ENCODE results near the gene LEMD2.

LEMD2 gene

GRCh38 chr6:33808641-33809180, 19.8 kb upstream of the LEMD2 start:
- Mint-ChIP-seq H3K27me3 (peaks cover 88% of the 10 kb centered on the region), H3K9me3 (no peaks in the 10 kb centered on the region), H3K4me1 (peaks cover 14% of the 10 kb centered on the region), H3K27ac (no peak overlapping the region), H3K4me3 (no peak overlapping the region), H3K36me3 (no peaks in the 10 kb centered on the region)
- no peak for ATAC-seq

DNA sequence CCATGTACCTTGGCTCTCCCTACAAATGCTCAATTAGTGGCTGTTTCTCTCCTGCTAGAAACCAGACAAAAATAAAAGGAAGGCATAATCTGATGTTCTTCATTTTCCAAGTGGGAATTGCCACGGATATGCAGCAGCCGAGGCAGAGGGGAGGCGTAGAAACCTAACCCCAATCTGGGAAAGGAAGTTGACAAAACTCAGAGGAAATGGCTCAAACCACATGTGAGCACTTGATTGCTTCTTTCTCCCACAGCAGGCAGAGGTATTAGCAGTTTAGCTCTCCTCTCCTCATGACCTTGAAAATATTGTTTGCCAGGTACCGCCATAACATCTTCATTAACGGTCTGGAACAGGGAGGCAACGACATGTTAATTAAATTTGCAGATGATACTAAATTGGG, 18.7 kb upstream of the LEMD2 start:
- Mint-ChIP-seq H3K36me3 (no peaks in the 10 kb centered on the region), H3K4me1 (peaks cover 14% of the 10 kb centered on the region), H3K4me3 (no peak overlapping the region), H3K27me3 (peaks cover 86% of the 10 kb centered on the region), H3K27ac (no peak overlapping the region), H3K9me3 (no peaks in the 10 kb centered on the region)
- no peak for ATAC-seq

GRCh38 chr6:33806841-33807240, 17.9 kb upstream of the LEMD2 start:
- Mint-ChIP-seq H3K4me1 (peaks cover 14% of the 10 kb centered on the region), H3K27me3 (peaks cover 84% of the 10 kb centered on the region)
- no peak for ATAC-seq

GRCh38 chr6:33803571-33804053, 14.7 kb upstream of the LEMD2 start, which contains the start of gene MLN:
Gene MLN (minus strand): TSS chr6:33804003. CDS start chr6:33801163, 2,840 bp downstream.
- no peaks in the 10 kb centered on the region for H3K36me3 Mint-ChIP-seq
- ATAC-seq, result no peak
- no peaks in the 10 kb centered on the region for H3K9me3 Mint-ChIP-seq
- H3K4me1 Mint-ChIP-seq, result peaks cover 14% of the 10 kb centered on the region
- H3K27ac Mint-ChIP-seq, result no peak within 1 kb of the TSS
- H3K4me3 Mint-ChIP-seq, result no peak within 1 kb of the TSS
- peaks cover 78% of the 10 kb centered on the region for H3K27me3 Mint-ChIP-seq

More at GRCh38 chr6:33806841-33807240, 17.9 kb upstream of the LEMD2 start:
- no peak overlapping the region for H3K27ac Mint-ChIP-seq
- H3K9me3 Mint-ChIP-seq, result no peaks in the 10 kb centered on the region
- H3K36me3 Mint-ChIP-seq, result no peaks in the 10 kb centered on the region
- no peak overlapping the region for H3K4me3 Mint-ChIP-seq

GRCh38 chr6:33802186-33802958, 13.4 kb upstream of the LEMD2 start:
- ATAC-seq, result no peak
- Mint-ChIP-seq H3K27ac (no peak overlapping the region), H3K27me3 (peaks cover 78% of the 10 kb centered on the region), H3K36me3 (no peaks in the 10 kb centered on the region), H3K4me3 (no peak overlapping the region), H3K4me1 (peaks cover 3% of the 10 kb centered on the region), H3K9me3 (no peaks in the 10 kb centered on the region)

DNA sequence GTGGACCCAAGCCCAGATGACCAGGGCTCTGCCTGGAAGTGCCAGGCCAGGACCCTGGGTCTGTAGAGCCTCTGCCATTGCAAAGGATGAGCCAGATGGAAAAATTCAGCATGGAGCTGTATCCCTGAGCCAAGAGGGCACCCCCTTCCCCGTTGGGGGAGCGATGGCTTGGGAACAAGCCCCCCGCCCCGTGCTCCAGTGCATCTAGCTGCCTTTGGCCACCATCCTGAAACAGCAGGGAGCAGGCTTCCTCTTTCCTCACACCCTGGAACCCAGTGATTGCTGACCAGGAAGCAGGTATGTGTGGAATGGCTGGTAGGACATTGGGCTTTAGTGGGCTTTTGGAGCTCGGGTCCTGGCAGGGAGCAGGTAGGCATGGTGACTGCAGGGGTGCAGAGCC, 12.7 kb upstream of the LEMD2 start:
- no peak for ATAC-seq
- Mint-ChIP-seq H3K4me1 (no peaks in the 10 kb centered on the region), H3K27me3 (peaks cover 78% of the 10 kb centered on the region), H3K4me3 (no peak overlapping the region), H3K9me3 (no peaks in the 10 kb centered on the region), H3K36me3 (no peaks in the 10 kb centered on the region), H3K27ac (no peak overlapping the region)

DNA sequence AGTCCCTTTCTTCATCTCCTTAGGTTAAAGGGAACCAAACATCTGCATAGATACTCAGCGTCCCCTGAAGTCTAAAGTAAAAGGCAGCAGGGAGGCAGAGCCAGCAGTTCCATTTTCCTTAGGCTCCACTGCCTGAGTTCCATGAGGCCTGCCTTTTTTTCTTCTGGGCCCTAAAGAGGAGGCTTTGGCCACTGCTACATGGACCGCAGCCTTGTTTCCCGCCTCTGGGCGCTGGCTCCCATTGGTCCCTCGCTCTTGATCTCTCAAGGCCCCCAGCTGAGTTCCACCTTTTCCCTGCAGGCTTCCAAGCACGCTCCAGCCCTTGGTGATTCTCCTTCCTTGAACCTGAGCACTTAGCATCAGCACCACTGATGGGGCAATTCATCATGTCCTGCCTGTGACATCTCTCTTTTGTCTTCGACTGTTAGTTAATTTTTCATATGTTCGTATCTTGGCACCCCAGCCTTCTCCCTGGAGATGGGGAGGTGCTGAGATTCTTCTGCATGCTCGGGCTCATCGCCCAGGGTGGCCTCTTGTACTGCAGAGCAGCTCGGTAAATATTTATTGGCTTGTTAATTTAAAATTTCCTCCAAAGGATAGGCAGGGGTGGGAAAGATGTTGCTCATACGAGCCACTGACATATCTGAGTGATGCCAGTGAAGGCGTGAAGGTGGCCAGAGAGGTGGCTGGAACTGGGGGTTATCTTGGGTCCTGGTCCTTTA, 11.5 kb upstream of the LEMD2 start:
- H3K36me3 Mint-ChIP-seq, result no peaks in the 10 kb centered on the region
- peaks cover 78% of the 10 kb centered on the region for H3K27me3 Mint-ChIP-seq
- no peaks in the 10 kb centered on the region for H3K4me1 Mint-ChIP-seq
- H3K9me3 Mint-ChIP-seq, result no peaks in the 10 kb centered on the region
- ATAC-seq, result no peak
- no peak overlapping the region for H3K4me3 Mint-ChIP-seq
- no peak overlapping the region for H3K27ac Mint-ChIP-seq

- H3K27me3 Mint-ChIP-seq, result peaks cover 70% of the 10 kb centered on the region
- no peaks in the 10 kb centered on the region for H3K4me1 Mint-ChIP-seq
- no peak for ATAC-seq
- no peak overlapping the region for H3K27ac Mint-ChIP-seq
- no peak overlapping the region for H3K4me3 Mint-ChIP-seq
- H3K9me3 Mint-ChIP-seq, result no peaks in the 10 kb centered on the region
- H3K36me3 Mint-ChIP-seq, result no peaks in the 10 kb centered on the region
Observed at GRCh38 chr6:33799454-33800113, 10.7 kb upstream of the LEMD2 start.

GRCh38 chr6:33798343-33798848, 9.5 kb upstream of the LEMD2 start:
- peaks cover 58% of the 10 kb centered on the region for H3K27me3 Mint-ChIP-seq
- no peaks in the 10 kb centered on the region for H3K9me3 Mint-ChIP-seq
- H3K27ac Mint-ChIP-seq, result no peak overlapping the region
- H3K4me3 Mint-ChIP-seq, result no peak overlapping the region
- no peaks in the 10 kb centered on the region for H3K4me1 Mint-ChIP-seq
- no peaks in the 10 kb centered on the region for H3K36me3 Mint-ChIP-seq
- no peak for ATAC-seq

DNA sequence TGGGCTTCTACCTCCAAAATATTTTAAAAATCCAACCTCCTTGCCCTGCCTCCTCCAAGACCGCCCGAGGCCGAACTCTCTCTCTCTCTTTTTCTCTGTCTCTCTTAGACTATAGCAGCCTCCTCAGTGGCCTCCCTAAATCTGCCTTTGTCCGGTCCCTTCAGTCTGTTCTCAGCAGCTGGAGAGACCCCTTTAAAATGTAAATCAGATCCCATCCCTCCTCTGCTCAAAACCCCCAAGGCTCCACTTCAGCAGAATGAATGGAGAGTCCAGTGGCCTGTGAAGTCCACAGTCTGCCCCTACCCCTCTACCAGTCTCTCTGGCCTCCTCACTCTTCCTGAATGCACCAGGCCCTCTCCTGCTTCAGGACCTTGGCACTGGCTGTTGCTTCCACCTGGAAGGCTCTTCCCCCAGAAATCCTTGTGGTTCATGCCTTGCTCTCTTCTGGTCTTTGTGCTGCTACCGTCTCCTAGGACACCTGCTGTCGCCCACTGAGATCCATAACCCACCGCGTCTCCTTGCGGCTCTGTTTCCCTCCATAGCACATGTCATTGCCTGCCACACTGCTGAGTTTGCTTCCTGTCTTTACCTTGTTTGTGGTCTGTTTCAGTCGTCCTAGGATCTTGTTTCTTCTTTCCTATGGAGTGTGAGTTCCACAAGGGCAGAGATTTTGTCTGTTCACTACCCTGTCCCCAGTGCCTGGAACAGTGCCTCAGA, 8.9 kb upstream of the LEMD2 start:
- no peak for ATAC-seq
- Mint-ChIP-seq H3K27ac (no peak overlapping the region), H3K9me3 (no peaks in the 10 kb centered on the region), H3K36me3 (no peaks in the 10 kb centered on the region), H3K4me3 (no peak overlapping the region), H3K4me1 (no peaks in the 10 kb centered on the region), H3K27me3 (peaks cover 54% of the 10 kb centered on the region)

DNA sequence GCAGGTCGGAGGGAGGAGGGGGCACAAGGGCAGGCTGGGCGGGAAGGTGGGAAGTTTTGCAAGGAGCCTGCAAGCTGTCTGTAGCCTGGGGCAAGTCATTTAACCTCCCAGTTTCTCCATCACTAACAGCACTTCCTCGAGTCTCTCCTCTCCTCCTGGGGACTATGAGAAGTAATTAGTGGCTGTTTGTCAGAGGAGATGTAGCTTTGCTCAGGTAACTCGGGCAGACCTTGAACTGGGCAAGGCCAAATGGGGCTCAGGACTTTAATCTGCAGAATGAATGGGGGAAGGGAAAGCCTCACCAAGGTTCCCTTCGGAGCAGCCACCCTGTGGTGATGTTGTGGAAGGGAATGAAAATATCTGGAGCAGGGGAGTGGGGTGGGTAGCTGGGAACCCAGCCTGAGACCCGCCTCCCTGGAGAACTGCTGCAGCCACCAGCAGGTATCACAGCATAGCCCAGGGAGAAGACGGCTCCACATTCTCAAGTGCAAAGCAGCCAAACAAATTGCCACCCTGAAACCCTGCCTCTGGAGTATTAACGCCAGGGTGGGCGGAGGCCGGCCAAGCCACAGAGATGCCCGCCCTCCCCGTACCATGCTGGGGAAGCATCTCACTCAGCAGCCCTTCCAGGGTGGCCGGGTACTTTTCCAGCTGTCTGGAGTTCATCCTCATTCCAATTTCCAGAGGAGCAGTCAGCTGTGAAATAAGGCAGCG, 6.1 kb upstream of the LEMD2 start:
- no peaks in the 10 kb centered on the region for H3K36me3 Mint-ChIP-seq
- no peak for ATAC-seq
- H3K9me3 Mint-ChIP-seq, result no peaks in the 10 kb centered on the region
- no peaks in the 10 kb centered on the region for H3K4me1 Mint-ChIP-seq
- no peak overlapping the region for H3K27ac Mint-ChIP-seq
- H3K4me3 Mint-ChIP-seq, result no peak overlapping the region
- H3K27me3 Mint-ChIP-seq, result peaks cover 37% of the 10 kb centered on the region

- peaks cover 19% of the 10 kb centered on the region for H3K27me3 Mint-ChIP-seq
Observed at GRCh38 chr6:33792981-33793380, 4.1 kb upstream of the LEMD2 start.

DNA sequence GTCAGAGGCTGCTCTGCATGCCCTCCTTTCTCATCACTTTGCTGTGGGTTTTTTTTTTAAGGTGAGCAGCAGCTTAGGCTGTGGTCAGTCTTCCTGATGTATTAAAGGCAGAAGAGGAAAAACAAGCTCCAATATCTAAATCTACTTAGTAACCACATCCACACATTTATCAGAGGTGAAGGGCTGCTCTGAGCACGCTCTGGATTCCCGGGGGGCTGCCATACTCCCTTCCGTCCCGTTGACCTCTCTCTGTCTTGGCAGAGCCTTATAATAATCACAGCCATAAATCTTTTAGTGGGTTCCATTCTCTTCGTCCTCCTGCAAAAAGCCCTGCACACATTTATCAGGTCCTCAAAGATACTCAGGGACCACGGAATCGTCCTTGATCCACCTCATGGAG, 2.7 kb upstream of the LEMD2 start:
- H3K27ac Mint-ChIP-seq, result no peak overlapping the region
- ATAC-seq, result no peak
- H3K4me1 Mint-ChIP-seq, result peaks cover 21% of the 10 kb centered on the region
- no peaks in the 10 kb centered on the region for H3K9me3 Mint-ChIP-seq
- no peak overlapping the region for H3K4me3 Mint-ChIP-seq
- peaks cover 5% of the 10 kb centered on the region for H3K27me3 Mint-ChIP-seq
- H3K36me3 Mint-ChIP-seq, result no peaks in the 10 kb centered on the region

More at GRCh38 chr6:33792981-33793380, 4.1 kb upstream of the LEMD2 start:
- Mint-ChIP-seq H3K4me3 (no peak overlapping the region), H3K27ac (no peak overlapping the region), H3K9me3 (no peaks in the 10 kb centered on the region), H3K4me1 (peaks cover 9% of the 10 kb centered on the region), H3K36me3 (no peaks in the 10 kb centered on the region)
- no peak for ATAC-seq

- Mint-ChIP-seq H3K27ac (no peak overlapping the region), H3K9me3 (no peaks in the 10 kb centered on the region), H3K4me3 (no peak overlapping the region), H3K4me1 (peaks cover 28% of the 10 kb centered on the region), H3K36me3 (no peaks in the 10 kb centered on the region), H3K27me3 (no peaks in the 10 kb centered on the region)
- no peak for ATAC-seq
Observed at GRCh38 chr6:33790910-33791309, 2.0 kb upstream of the LEMD2 start.
